Measurements from ENCODE around the gene FEZ2. TPM values are rescaled to one million over a fixed set of nuclear protein-coding genes. Genes with fewer than 3 reads are reported as not detected.

FEZ2 gene
- total RNA-seq, 1 experiment from 2014 or later = 14.8 TPM

DNA sequence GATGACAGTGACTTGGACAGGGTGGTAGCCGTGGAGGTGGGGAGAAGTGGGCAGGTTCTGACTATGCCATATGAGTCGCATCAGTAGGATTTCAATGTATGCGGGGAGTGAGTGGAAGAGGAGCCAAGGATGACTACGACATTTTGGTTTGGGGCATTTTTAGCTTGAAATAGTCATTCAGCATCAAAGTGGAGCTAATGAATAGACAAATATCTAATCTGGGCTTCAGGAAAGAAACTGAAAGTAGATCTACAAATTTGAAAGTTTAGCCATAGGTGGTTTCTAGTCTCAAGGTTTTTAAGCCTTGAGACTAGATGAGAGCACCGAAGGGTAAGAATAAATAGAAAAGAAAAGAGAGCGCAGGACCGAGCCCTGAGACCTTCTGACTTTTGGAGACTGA is 58.3 kb downstream of the FEZ2 start:
- no peak for TF ChIP-seq ELF1 (IDR thresholded peaks at IDR 0.05; ENCODE audit: borderline replicate concordance, low read depth)
- no peak for TF ChIP-seq ZNF274 (IDR thresholded peaks at IDR 0.05; ENCODE audit: low read depth, low read length)
- TF ChIP-seq CBX3 (IDR thresholded peaks at IDR 0.05; ENCODE audit: low read depth) = no peak
- TF ChIP-seq SP1 (IDR thresholded peaks at IDR 0.05; ENCODE audit: low read depth) = no peak
- no peak for TF ChIP-seq CEBPB (IDR thresholded peaks at IDR 0.05; ENCODE audit: low read depth)
- TF ChIP-seq RAD21 (IDR thresholded peaks at IDR 0.05; ENCODE audit: low read depth) = no peak
- TF ChIP-seq EZH2phosphoT487 (IDR thresholded peaks at IDR 0.05; ENCODE audit: borderline replicate concordance) = no peak
- TF ChIP-seq SIN3A (IDR thresholded peaks at IDR 0.05; ENCODE audit: low read depth) = no peak
- no peak for TF ChIP-seq JUND (IDR thresholded peaks at IDR 0.05)
- TF ChIP-seq, protein P1, sequence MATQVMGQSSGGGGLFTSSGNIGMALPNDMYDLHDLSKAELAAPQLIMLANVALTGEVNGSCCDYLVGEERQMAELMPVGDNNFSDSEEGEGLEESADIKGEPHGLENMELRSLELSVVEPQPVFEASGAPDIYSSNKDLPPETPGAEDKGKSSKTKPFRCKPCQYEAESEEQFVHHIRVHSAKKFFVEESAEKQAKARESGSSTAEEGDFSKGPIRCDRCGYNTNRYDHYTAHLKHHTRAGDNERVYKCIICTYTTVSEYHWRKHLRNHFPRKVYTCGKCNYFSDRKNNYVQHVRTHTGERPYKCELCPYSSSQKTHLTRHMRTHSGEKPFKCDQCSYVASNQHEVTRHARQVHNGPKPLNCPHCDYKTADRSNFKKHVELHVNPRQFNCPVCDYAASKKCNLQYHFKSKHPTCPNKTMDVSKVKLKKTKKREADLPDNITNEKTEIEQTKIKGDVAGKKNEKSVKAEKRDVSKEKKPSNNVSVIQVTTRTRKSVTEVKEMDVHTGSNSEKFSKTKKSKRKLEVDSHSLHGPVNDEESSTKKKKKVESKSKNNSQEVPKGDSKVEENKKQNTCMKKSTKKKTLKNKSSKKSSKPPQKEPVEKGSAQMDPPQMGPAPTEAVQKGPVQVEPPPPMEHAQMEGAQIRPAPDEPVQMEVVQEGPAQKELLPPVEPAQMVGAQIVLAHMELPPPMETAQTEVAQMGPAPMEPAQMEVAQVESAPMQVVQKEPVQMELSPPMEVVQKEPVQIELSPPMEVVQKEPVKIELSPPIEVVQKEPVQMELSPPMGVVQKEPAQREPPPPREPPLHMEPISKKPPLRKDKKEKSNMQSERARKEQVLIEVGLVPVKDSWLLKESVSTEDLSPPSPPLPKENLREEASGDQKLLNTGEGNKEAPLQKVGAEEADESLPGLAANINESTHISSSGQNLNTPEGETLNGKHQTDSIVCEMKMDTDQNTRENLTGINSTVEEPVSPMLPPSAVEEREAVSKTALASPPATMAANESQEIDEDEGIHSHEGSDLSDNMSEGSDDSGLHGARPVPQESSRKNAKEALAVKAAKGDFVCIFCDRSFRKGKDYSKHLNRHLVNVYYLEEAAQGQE (IDR thresholded peaks at IDR 0.05; ENCODE audit: low read depth) = no peak
- TF ChIP-seq, protein P2, sequence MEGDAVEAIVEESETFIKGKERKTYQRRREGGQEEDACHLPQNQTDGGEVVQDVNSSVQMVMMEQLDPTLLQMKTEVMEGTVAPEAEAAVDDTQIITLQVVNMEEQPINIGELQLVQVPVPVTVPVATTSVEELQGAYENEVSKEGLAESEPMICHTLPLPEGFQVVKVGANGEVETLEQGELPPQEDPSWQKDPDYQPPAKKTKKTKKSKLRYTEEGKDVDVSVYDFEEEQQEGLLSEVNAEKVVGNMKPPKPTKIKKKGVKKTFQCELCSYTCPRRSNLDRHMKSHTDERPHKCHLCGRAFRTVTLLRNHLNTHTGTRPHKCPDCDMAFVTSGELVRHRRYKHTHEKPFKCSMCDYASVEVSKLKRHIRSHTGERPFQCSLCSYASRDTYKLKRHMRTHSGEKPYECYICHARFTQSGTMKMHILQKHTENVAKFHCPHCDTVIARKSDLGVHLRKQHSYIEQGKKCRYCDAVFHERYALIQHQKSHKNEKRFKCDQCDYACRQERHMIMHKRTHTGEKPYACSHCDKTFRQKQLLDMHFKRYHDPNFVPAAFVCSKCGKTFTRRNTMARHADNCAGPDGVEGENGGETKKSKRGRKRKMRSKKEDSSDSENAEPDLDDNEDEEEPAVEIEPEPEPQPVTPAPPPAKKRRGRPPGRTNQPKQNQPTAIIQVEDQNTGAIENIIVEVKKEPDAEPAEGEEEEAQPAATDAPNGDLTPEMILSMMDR (IDR thresholded peaks at IDR 0.05 in 2 of 3, conservative IDR thresholded peaks at IDR 0.05 in 1 of 3; ENCODE audit: borderline replicate concordance in 1 of 3, insufficient read depth in 1 of 3, low read depth in 2 of 3, low read length in 2 of 3) = no peak
- TF ChIP-seq, protein P3, sequence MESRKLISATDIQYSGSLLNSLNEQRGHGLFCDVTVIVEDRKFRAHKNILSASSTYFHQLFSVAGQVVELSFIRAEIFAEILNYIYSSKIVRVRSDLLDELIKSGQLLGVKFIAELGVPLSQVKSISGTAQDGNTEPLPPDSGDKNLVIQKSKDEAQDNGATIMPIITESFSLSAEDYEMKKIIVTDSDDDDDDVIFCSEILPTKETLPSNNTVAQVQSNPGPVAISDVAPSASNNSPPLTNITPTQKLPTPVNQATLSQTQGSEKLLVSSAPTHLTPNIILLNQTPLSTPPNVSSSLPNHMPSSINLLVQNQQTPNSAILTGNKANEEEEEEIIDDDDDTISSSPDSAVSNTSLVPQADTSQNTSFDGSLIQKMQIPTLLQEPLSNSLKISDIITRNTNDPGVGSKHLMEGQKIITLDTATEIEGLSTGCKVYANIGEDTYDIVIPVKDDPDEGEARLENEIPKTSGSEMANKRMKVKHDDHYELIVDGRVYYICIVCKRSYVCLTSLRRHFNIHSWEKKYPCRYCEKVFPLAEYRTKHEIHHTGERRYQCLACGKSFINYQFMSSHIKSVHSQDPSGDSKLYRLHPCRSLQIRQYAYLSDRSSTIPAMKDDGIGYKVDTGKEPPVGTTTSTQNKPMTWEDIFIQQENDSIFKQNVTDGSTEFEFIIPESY (IDR thresholded peaks at IDR 0.05; ENCODE audit: extremely low read depth, insufficient replicate concordance, low read length) = no peak
- TF ChIP-seq YY1 (IDR thresholded peaks at IDR 0.05; ENCODE audit: extremely low read depth, insufficient replicate concordance, low read depth, low read length) = no peak
- no TSS peak for BruUV-seq (replicated peaks)
- no peaks in the 10 kb centered on the region for H3K9me3 ChIP-seq (ENCODE audit: control insufficient read depth in 1 of 2, insufficient read depth in 1 of 2, low read depth in 1 of 2, low read length in 2 of 2)
- H3K4me3 ChIP-seq (replicated peaks in 1 of 2; ENCODE audit: low read depth in 1 of 2, low read length in 2 of 2) = no peak overlapping the region
- ChIA-PET POLR2A (no interaction called here), RAD21 (ENCODE audit: low non-redundant PET in 1 of 2, low total read pairs in 2 of 2, uncharacterized antibody in 2 of 2, unreplicated experiment in 2 of 2) (no interaction called here), CTCF (no interaction called here)
- no peak for DNase-seq (ENCODE audit: low read depth, low spot score)
- H2AFZ ChIP-seq (ENCODE audit: low read depth, low read length, poor library complexity, severe bottlenecking) = no peak overlapping the region
- H3K36me3 ChIP-seq (ENCODE audit: control insufficient read depth in 1 of 2, insufficient read depth in 2 of 2, low read length in 2 of 2) = peaks cover 0 to 11% of the 10 kb centered on the region in 2 experiments; a peak in 1 of 4 replicates
- no peaks in the 10 kb centered on the region for H4K20me1 ChIP-seq (ENCODE audit: insufficient read depth)
- no peaks in the 10 kb centered on the region for H3K79me2 ChIP-seq (ENCODE audit: insufficient read depth, low read length)
- H3K9me2 ChIP-seq (ENCODE audit: insufficient read depth) = no peaks in the 10 kb centered on the region
- H3K27me3 ChIP-seq (ENCODE audit: insufficient read depth, low read length) = no peaks in the 10 kb centered on the region
- H3K4me1 ChIP-seq (ENCODE audit: control insufficient read depth in 1 of 2, insufficient read depth in 2 of 2, low read length in 2 of 2) = 0 out of 4 replicates have a peak, but pooled peaks cover 0 to 6% of the 10 kb centered on the region in 2 experiments
- no peak overlapping the region for H3K9ac ChIP-seq (ENCODE audit: low read length)
- intact Hi-C loops (cut with micrococcal nuclease) = no loop called here
- no peak overlapping the region for H3K27ac ChIP-seq (ENCODE audit: low read depth, low read length)
- H3K4me2 ChIP-seq (ENCODE audit: low read length) = no peak overlapping the region
- no peak for ATAC-seq
